Endodermal cell (in vitro differentiated cells): Measurements from ENCODE around the gene QKI. TPM values are rescaled to one million over a fixed set of nuclear protein-coding genes. Genes with fewer than 3 reads are reported as not detected.
A peak's percentile ranks its signal among the peaks of the same experiment; 100 is the strongest.

Experiments
- DNase-seq: peaks from one replicate; pipeline ENCODE4 v3.0.0-alpha.2; 2017
- H3K27ac ChIP-seq: 2 replicates; pipeline ENCODE4 v1.5.1; 2013; ENCODE audit warnings: mild to moderate bottlenecking, low read depth, low read length, moderate library complexity
- H3K27me3 ChIP-seq: 2 replicates; pipeline ENCODE4 v1.6.1; 2013; ENCODE audit warnings: mild to moderate bottlenecking, low read length, moderate library complexity; ENCODE audit not compliant: insufficient read depth, control insufficient read depth, poor library complexity, severe bottlenecking
- H3K36me3 ChIP-seq: 2 replicates; pipeline ENCODE4 v1.7.0; 2013; ENCODE audit warnings: mild to moderate bottlenecking, low read length, moderate library complexity; ENCODE audit not compliant: control insufficient read depth, insufficient read depth
- H3K4me1 ChIP-seq: one replicate; pipeline ENCODE4 v1.7.0; 2013; ENCODE audit warnings: low read length; ENCODE audit not compliant: control insufficient read depth, insufficient read depth
- H3K4me3 ChIP-seq: 2 replicates; pipeline ENCODE4 v1.5.1; 2013; ENCODE audit warnings: mild to moderate bottlenecking, low read length, moderate library complexity
- H3K9ac ChIP-seq: 2 replicates; pipeline ENCODE4 v1.6.1; 2013; ENCODE audit warnings: mild to moderate bottlenecking, low read length, moderate library complexity; ENCODE audit not compliant: poor library complexity, severe bottlenecking; ENCODE audit errors: extremely low read depth
- H3K9me3 ChIP-seq: 2 replicates; pipeline ENCODE4 v1.6.1; 2013; ENCODE audit warnings: mild to moderate bottlenecking, low read length, moderate library complexity; ENCODE audit not compliant: control insufficient read depth
- H3K27ac Mint-ChIP-seq: 2 replicates; pipeline ENCODE4 v1.8.0; 2020; ENCODE audit warnings: mixed read lengths
- H3K27me3 Mint-ChIP-seq: 2 replicates; pipeline ENCODE4 v1.8.0; 2021; ENCODE audit warnings: mild to moderate bottlenecking, mixed read lengths; ENCODE audit not compliant: insufficient read depth
- H3K36me3 Mint-ChIP-seq: 2 replicates; pipeline ENCODE4 v1.8.0; 2020; ENCODE audit warnings: low read depth, mixed read lengths
- H3K4me1 Mint-ChIP-seq: 2 replicates; pipeline ENCODE4 v1.8.0; 2020; ENCODE audit warnings: mixed read lengths
- H3K4me3 Mint-ChIP-seq: 2 replicates; pipeline ENCODE4 v1.8.0; 2020; ENCODE audit warnings: mild to moderate bottlenecking, moderate library complexity, mixed read lengths
- H3K9me3 Mint-ChIP-seq: 2 replicates; pipeline ENCODE4 v1.8.0; 2020; ENCODE audit warnings: mild to moderate bottlenecking, mixed read lengths
- CTCF ChIP-seq: fragments of 200-600 bp; sonication (generic); conservative IDR thresholded peaks from 2 replicates; pipeline ENCODE4 v1.5.0; 2021; ENCODE audit warnings: antibody characterized with exemption, mild to moderate bottlenecking
- WGBS, 2 experiments: methylation state at CpG; one replicate each; pipeline versions ENCODE4 v1.1.5 to v1.1.7; 2013; ENCODE audit warnings: missing lambda C conversion rate in 2 of 2, mixed read lengths in 1 of 2; ENCODE audit not compliant: insufficient coverage in 1 of 2, insufficient read length in 1 of 2; 5-methylcytosine and 5-hydroxymethylcytosine counted together
- total RNA-seq, 2 donors: library from RNA; stranded (reverse); fragmentation: NEBNext Ultra II Directional in 1 of 2; extraction: Animal tissue kit (Norgen Biotek cat#: 25700) in 1 of 2; gene quantifications; 2 replicates in 1 of 2; 3 replicates in 1 of 2; pipeline ENCODE4 v1.2.1, GENCODE V29; 2021

Gene QKI
- total RNA-seq, 2 donors from 2014 or later = 93.3 to 107 TPM

DNA sequence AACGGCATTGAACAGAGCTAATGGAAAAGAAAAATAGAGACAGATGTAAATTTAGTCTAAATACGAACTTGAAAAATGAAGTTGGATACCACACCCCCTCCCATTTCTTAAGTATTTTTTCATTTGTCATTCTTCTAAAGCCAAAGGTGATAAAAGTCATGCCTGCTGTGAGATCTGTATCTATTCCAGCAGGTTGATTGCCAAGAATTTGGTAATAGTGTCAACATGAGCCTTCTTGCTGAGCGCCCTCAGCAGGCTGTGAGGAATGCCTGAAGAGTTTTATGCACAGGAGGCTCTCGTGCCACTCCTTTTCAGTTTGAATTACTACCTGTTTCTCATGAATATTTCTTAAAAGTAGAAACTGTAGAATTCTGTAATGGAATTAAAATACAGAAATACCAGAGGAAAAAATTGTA lies 165.4 kb downstream of the QKI start:
- WGBS, 2 experiments = 43% methylated on average over 2 of the region's 4 CpGs; no CpG with 5 or more reads in 1 of the 2 experiments
- Histone ChIP-seq H3K9me3 (no peaks in the 10 kb centered on the region), H3K27me3 (no peaks in the 10 kb centered on the region), H3K9ac (no peak overlapping the region), H3K27ac (no peak overlapping the region), H3K36me3 (no peaks in the 10 kb centered on the region), H3K4me3 (no peak overlapping the region), H3K4me1 (peaks cover 4% of the 10 kb centered on the region)
- Mint-ChIP-seq H3K4me3 (no peak overlapping the region), H3K27me3 (no peaks in the 10 kb centered on the region), H3K27ac (no peak overlapping the region), H3K36me3 (no peaks in the 10 kb centered on the region), H3K4me1 (peaks cover 20% of the 10 kb centered on the region), H3K9me3 (no peaks in the 10 kb centered on the region)
- DNase-seq = peak; percentile 63
- TF ChIP-seq CTCF = peak; percentile 53

DNA sequence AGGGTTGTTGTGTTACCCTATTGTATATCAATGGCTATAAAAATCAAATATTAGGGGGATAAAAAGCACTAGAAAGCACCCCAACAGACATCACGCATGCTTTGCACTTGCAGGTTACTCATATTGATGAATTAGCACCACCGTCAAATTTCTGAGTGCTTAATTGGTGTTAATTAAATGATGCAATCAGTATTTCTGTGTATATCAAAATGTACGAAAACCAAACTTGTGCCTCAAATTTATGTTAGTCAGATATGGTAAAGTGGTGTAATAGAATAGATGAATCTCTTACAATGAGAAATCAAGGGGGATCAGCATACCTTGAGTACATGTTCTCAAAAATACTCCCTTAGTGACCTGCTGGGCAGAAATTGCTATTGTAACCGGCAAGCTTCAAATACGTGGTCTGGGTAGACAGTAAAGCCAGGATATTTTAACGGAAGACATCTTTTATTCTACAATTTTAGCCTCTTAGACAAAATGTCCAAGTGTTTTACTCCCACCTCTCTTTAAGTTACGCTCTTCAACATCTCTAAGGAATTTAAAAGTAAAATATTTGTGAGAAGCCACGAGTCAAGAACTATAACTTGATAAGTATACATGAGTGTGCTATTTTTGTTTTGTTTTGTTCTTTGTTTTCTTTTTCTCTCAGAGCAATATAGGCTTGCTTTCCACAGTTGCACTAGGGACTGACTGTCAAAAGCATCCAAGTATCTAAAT lies 166.0 kb downstream of the QKI start:
- peaks cover 4% of the 10 kb centered on the region for H3K4me1 ChIP-seq
- Mint-ChIP-seq H3K27me3 (no peaks in the 10 kb centered on the region), H3K27ac (no peak overlapping the region), H3K9me3 (no peaks in the 10 kb centered on the region), H3K4me1 (peaks cover 20% of the 10 kb centered on the region), H3K4me3 (no peak overlapping the region), H3K36me3 (no peaks in the 10 kb centered on the region)
- H3K9ac ChIP-seq = no peak overlapping the region
- H3K27me3 ChIP-seq = no peaks in the 10 kb centered on the region
- WGBS, 2 experiments = 87 to 94% methylated on average over 4 to 8 of the region's 8 CpGs
- DNase-seq = no peak
- no peak overlapping the region for H3K27ac ChIP-seq
- H3K36me3 ChIP-seq = no peaks in the 10 kb centered on the region
- H3K4me3 ChIP-seq = no peak overlapping the region
- peak; percentile 1 for TF ChIP-seq CTCF
- no peaks in the 10 kb centered on the region for H3K9me3 ChIP-seq

- Histone ChIP-seq H3K9me3 (no peaks in the 10 kb centered on the region), H3K4me1 (peaks cover 4% of the 10 kb centered on the region), H3K27me3 (no peaks in the 10 kb centered on the region), H3K36me3 (no peaks in the 10 kb centered on the region), H3K9ac (no peak overlapping the region), H3K27ac (no peak overlapping the region), H3K4me3 (no peak overlapping the region)
- Mint-ChIP-seq H3K9me3 (no peaks in the 10 kb centered on the region), H3K4me3 (no peak overlapping the region), H3K4me1 (peaks cover 11% of the 10 kb centered on the region), H3K27ac (no peak overlapping the region), H3K36me3 (no peaks in the 10 kb centered on the region), H3K27me3 (no peaks in the 10 kb centered on the region)
- no peak for TF ChIP-seq CTCF
- WGBS, 2 experiments = 93 to 100% methylated on average over 2 to 7 of the region's 7 CpGs
- no peak for DNase-seq
These were observed 169.0 kb downstream of the QKI start for GRCh38 chr6:163583558-163583957.
